GM12872 (cell line): ENCODE data around the gene DIP2B.

Source experiments
- CTCF ChIP-seq: IDR thresholded peaks from 3 replicates; pipeline ENCODE4 v1.5.1; 2011; ENCODE audit warnings: low read depth, mild to moderate bottlenecking, low read length, moderate library complexity; ENCODE audit not compliant: insufficient read depth

DIP2B gene

GRCh38 chr12:50776749-50777728 lies 272.3 kb downstream of the DIP2B start:
- no peak for TF ChIP-seq CTCF

DNA sequence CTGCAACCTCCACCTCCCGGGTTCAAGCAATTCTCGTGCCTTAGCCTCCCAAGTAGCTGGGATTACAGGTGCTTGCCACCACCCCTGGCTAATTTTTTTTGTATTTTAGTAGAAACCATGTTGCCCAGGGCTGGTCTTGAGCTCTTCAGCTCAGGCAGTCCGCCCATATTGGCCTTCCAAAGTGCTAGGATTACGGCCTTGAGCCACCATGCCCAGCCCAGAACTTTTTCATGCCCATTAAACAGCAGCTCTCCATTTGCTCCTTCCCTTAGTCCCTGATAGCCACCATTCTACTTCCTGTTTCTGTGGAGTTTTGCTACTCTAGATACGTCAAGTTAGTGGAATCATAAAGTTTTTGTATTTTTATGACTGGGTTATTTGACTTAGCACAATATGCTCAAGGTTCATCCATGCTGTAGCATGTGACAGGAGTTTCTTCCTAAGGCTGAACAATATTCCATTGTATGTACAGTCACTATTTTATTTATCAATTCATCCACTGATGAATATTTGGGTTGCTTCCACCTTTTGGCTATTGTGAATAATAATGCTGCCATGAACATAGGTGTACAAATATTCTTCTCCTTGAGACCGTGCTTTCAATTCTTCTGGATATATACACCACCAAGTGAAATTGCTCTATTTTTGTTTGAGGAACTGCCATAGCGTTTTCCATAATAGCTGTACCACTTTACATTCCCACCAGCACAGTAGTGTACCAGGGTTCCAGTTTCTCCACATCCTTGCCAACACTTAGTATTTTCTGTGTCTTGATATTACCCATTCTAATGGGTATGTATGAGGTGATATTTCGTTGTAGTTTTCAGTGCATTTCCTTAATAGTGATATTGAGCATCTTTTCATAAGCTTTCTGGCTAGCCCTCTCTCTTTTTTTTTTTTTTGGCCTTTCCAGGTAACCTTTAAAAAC lies 274.1 kb downstream of the DIP2B start:
- no peak for TF ChIP-seq CTCF

- no peak for TF ChIP-seq CTCF
Measured at GRCh38 chr12:50780013-50780412, 275.2 kb downstream of the DIP2B start.

DNA sequence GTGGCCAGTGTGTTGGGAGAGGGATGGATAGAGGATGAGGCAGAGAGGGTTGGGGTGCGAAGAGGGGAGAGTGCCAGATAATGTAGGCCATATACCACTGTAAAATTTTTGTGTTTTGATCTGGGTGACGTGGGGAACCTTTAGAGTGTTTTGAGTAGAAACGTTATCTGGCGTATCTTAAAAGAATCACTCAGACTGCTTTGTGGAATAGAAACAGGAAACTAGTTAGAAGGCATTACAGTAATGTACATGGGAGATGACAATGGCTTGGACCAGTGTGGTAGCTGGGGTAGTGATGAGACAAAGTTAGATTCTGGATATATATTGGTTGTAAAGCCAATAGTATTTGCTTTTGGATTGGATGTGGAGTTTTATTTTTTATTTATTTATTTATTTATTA lies 279.7 kb downstream of the DIP2B start:
- TF ChIP-seq CTCF, result no peak

GRCh38 chr12:50785406-50786001 lies 280.7 kb downstream of the DIP2B start:
- TF ChIP-seq CTCF, result no peak

DNA sequence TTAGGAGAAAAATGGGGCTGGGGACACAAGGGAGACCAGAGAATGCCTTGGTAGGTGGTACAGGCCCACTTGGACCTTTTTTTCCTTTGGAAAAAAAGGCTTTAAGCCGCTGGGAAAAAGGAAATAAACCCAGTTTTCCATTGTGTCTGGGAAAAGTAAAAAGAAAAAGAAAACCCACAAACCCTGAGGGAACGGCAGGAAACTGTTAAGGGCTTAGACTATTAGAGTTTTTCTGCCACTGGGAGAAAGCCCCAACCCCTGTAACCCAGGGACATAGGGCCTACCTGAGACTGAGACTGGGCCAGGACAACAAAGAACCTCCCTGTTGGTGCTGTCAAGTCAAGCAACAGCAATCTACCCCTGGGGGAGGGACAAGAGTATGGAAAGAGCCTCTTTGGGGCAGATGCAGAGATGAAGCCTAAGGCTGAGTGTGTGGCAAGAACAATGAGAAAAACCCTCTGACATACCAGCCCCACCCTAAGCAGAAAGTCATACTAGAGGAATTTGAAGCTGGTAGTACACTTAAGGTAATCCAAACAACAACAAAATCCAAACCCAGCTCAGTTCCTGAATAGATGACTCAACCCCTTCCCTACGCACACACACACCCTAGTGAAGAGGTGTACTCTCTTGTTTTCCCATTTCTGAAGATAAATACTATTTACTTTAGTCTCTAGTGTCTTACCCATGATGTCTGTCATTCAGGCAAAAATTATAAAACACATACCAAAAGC lies 281.9 kb downstream of the DIP2B start:
- no peak for TF ChIP-seq CTCF
